GM21723 (cell line): ENCODE data around the gene MPHOSPH9.
A peak's percentile ranks its signal among the peaks of the same experiment; 100 is the strongest.
"Not testable (repeated sequence)": the region's sequence is repeated elsewhere in the genome, so short reads cannot be mapped to it uniquely, and the experiment has no call there.

Experiments
- ATAC-seq: cut with Tn5 transposase; IDR thresholded peaks from one replicate; pipeline ENCODE4 v1.9.1; 2021; ENCODE audit warnings: mild to moderate bottlenecking, moderate library complexity; ENCODE audit not compliant: unreplicated experiment

Gene MPHOSPH9

GRCh38 chr12:123258593-123258992, 25.7 kb upstream of the MPHOSPH9 start:
- no peak for ATAC-seq

DNA sequence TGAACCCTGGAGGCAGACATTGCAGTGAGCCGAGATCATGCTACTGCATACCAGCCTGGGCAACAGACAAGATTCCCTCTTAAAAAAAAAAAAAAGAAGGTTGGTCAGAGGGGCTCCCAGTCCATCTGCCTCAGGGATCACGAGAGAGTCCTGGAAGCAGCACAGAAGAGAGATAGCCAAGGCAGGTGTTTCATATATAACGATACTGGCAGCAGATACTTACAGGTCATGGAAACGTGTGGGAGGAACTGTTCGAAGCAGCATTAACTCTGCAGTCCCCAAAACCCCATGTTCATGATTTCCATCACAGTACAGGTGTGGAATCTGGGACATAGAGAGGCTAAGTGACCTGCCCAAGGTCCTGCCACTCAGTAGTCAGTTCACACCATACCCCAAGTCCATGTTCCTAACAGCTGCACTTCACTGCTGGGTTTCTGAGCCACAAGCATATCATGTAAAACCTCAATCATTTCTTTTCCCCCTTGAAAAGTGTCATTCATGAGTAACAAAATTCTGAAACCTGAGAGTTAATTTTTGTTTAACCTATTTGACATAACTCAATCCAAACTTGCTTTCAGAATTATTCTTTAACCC, 22.0 kb upstream of the MPHOSPH9 start:
- ATAC-seq = no peak

- ATAC-seq = no peak
These were observed 20.9 kb upstream of the MPHOSPH9 start for GRCh38 chr12:123253641-123254459.

- not testable (repeated sequence) for ATAC-seq
These were observed 19.4 kb upstream of the MPHOSPH9 start for GRCh38 chr12:123252365-123252764.

GRCh38 chr12:123251403-123252076, 18.6 kb upstream of the MPHOSPH9 start:
- no peak for ATAC-seq

- ATAC-seq = no peak
These were observed 17.8 kb upstream of the MPHOSPH9 start for GRCh38 chr12:123250471-123251383.

GRCh38 chr12:123248996-123249741, 16.2 kb upstream of the MPHOSPH9 start:
- ATAC-seq = not testable (repeated sequence)

GRCh38 chr12:123248129-123248528, 15.2 kb upstream of the MPHOSPH9 start:
- ATAC-seq = not testable (repeated sequence)

GRCh38 chr12:123245678-123246077, 12.7 kb upstream of the MPHOSPH9 start:
- no peak for ATAC-seq

GRCh38 chr12:123243671-123244262, 10.8 kb upstream of the MPHOSPH9 start:
- no peak for ATAC-seq

- ATAC-seq = no peak
These were observed 9.4 kb upstream of the MPHOSPH9 start for GRCh38 chr12:123242116-123242904.

GRCh38 chr12:123238961-123239360, 6.0 kb upstream of the MPHOSPH9 start:
- ATAC-seq = no peak

GRCh38 chr12:123238330-123238682, 5.4 kb upstream of the MPHOSPH9 start:
- ATAC-seq = no peak

GRCh38 chr12:123237646-123238329, 4.8 kb upstream of the MPHOSPH9 start:
- ATAC-seq = no peak

DNA sequence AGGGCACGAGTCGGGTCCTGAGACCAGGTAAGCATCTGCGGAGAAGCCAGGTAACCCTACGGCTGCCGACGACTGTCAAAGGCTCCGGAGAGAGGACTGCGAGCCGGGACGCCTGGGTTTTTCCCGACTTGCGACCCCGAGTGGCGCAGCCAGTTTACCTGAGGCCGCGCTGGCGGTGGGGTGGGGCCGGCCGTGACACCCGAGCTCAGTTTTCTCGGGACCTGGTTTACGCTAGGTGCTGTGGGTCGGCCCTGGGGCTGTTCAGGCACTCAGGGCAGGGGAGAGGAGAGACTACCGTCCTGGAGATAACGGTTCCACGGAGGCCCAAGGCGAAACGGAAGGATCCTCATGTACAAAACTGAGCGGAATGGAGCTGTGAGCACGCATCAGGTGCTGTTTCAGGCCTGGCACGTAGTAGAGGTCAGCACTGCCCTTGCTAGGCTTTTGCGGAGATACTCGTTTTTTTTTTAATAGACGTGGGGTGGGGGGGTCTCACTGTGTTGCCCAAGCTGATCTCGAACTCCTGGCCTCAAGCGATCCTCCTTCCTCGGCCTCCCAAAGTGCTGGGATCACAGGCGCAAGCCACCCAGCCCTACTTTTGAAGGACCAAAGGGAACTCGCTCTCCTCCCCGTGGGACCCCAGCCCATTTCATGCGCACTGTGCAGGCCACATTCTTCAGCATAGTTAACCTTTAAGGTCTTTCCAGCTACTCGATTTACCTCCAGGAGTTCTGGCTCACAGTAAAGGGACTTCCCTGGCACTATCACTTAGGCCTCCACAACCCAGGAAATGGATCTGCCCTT, 766 bp upstream of the MPHOSPH9 start:
- ATAC-seq = peak; percentile 11

GRCh38 chr12:123232472-123232806, 502 bp downstream of the MPHOSPH9 start:
- no peak for ATAC-seq

DNA sequence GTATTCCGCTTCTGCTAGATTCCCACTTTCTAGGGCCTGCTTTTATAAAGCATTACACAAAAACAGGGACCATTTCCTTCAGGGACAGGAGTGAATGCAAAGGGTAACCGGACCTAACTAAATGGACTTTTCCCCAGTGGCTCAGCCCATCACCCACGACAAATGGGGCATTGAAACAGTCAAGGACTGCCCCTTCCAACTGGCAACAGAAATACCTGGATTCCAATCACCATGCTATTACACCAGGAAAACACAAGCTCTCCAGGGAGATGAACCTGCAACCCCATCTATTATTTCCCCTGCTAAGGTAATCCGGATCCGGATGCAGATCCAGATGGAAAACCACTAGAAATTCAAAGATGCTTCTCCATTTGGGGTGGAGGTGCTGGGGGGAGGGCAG, 1.0 kb downstream of the MPHOSPH9 start:
- ATAC-seq = no peak

DNA sequence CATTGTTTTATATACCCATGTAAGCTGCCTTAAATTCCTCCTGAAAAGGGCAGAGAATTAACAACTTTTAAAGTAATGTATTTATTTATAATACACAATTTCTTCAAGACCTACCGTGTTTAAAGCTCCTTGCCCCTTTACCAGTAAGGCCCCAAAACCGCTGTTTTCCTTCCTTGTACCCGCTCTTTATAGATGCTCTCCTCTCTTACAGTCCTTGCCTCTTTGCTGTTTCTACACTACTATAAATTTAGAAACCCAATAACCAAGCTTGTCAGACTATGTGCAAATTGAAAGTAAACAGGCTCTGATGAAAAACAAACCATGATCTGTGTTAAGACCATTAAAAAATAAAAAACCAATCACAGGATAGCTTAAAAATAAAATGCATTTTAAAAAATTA, 3.9 kb downstream of the MPHOSPH9 start:
- no peak for ATAC-seq
